CD14-positive monocyte (primary cell): ENCODE results near the gene RHBDL3. TPM values are rescaled to one million over a fixed set of nuclear protein-coding genes. Genes with fewer than 3 reads are reported as not detected.
"Not testable (repeated sequence)": the region's sequence is repeated elsewhere in the genome, so short reads cannot be mapped to it uniquely, and the experiment has no call there.

ENCODE experiments used
- DNase-seq, 3 donors: peaks; one replicate each; pipeline ENCODE4 v3.0.0-alpha.2; 2011 to 2022
- H2AFZ ChIP-seq: 2 replicates; pipeline ENCODE4 v1.6.0; 2012; ENCODE audit warnings: mild to moderate bottlenecking, low read depth, low read length, inconsistent platforms; ENCODE audit not compliant: insufficient read depth, poor library complexity, severe bottlenecking
- H3K27ac ChIP-seq, 2 donors: 1 replicate in 1 of 2; 2 replicates in 1 of 2; pipeline ENCODE4 v1.5.1; 2012 to 2013; ENCODE audit warnings: low read length in 2 of 2, control low read depth in 1 of 2, inconsistent platforms in 1 of 2, low read depth in 1 of 2, mild to moderate bottlenecking in 1 of 2
- H3K27me3 ChIP-seq, 2 donors: one replicate each; pipeline versions ENCODE4 v1.6.0 to v1.6.1; 2011 to 2013; ENCODE audit warnings: low read length in 2 of 2; ENCODE audit not compliant: control insufficient read depth in 2 of 2, insufficient read depth in 2 of 2
- H3K36me3 ChIP-seq, 2 donors: replicated peaks in 1 of 2; 1 replicate in 1 of 2; 2 replicates in 1 of 2; pipeline versions ENCODE4 v1.5.1 to v1.6.1; 2012 to 2013; ENCODE audit warnings: low read length in 2 of 2, control low read depth in 1 of 2, inconsistent platforms in 1 of 2, mild to moderate bottlenecking in 1 of 2; ENCODE audit not compliant: insufficient read depth in 2 of 2, control insufficient read depth in 1 of 2
- H3K4me1 ChIP-seq, 2 donors: 1 replicate in 1 of 2; 2 replicates in 1 of 2; pipeline versions ENCODE4 v1.5.1 to v1.6.1; 2012 to 2013; ENCODE audit warnings: low read length in 2 of 2, control low read depth in 1 of 2, inconsistent platforms in 1 of 2, mild to moderate bottlenecking in 1 of 2, moderate library complexity in 1 of 2; ENCODE audit not compliant: insufficient read depth in 2 of 2, control insufficient read depth in 1 of 2
- H3K4me2 ChIP-seq: replicated peaks from 2 replicates; pipeline ENCODE3; 2012; ENCODE audit warnings: low read length, moderate library complexity, mild to moderate bottlenecking; ENCODE audit not compliant: poor library complexity, severe bottlenecking; ENCODE audit errors: extremely low read depth
- H3K4me3 ChIP-seq, 3 experiments: fragments of 200-600 bp in 1 of 3; sonication (generic) in 1 of 3; replicated peaks in 1 of 3; 1 replicate in 2 of 3; 2 replicates in 1 of 3; pipeline ENCODE4 v1.5.1; 2011 to 2013; ENCODE audit warnings: low read length in 3 of 3, mild to moderate bottlenecking in 3 of 3, control low read depth in 2 of 3, low read depth in 2 of 3, inconsistent platforms in 1 of 3, moderate library complexity in 1 of 3
- H3K79me2 ChIP-seq: 2 replicates; pipeline ENCODE4 v1.6.0; 2012; ENCODE audit warnings: mild to moderate bottlenecking, control low read depth, inconsistent platforms, low read length, moderate library complexity; ENCODE audit not compliant: insufficient read depth
- H3K9ac ChIP-seq: 2 replicates; pipeline ENCODE4 v1.6.0; 2017; ENCODE audit warnings: low read length, mild to moderate bottlenecking; ENCODE audit not compliant: insufficient read depth, poor library complexity, severe bottlenecking
- H3K9me3 ChIP-seq, 2 donors: replicated peaks in 1 of 2; 1 replicate in 1 of 2; 2 replicates in 1 of 2; pipeline versions ENCODE4 v1.5.1 to v1.6.1; 2012 to 2013; ENCODE audit warnings: low read length in 2 of 2, control low read depth in 1 of 2; ENCODE audit not compliant: control insufficient read depth in 1 of 2, insufficient read depth in 1 of 2
- H4K20me1 ChIP-seq: 2 replicates; pipeline ENCODE4 v1.6.0; 2012; ENCODE audit warnings: mild to moderate bottlenecking, low read length, control low read depth, moderate library complexity; ENCODE audit not compliant: insufficient read depth
- H3K27ac Mint-ChIP-seq, 7 donors: one replicate each; pipeline ENCODE4 v1.8.0; 2020; ENCODE audit warnings: mild to moderate bottlenecking in 7 of 7, mixed read lengths in 7 of 7, moderate library complexity in 6 of 7, inconsistent platforms in 2 of 7
- H3K27me3 Mint-ChIP-seq, 3 donors: one replicate each; pipeline ENCODE4 v1.8.0; 2021 to 2022; ENCODE audit warnings: low read depth in 3 of 3, mild to moderate bottlenecking in 3 of 3, mixed read lengths in 3 of 3, moderate library complexity in 3 of 3, inconsistent platforms in 1 of 3
- H3K36me3 Mint-ChIP-seq, 2 donors: one replicate each; pipeline ENCODE4 v1.8.0; 2020; ENCODE audit warnings: mixed read lengths in 2 of 2, inconsistent platforms in 1 of 2, mild to moderate bottlenecking in 1 of 2
- H3K4me1 Mint-ChIP-seq: one replicate; pipeline ENCODE4 v1.8.0; 2020; ENCODE audit warnings: mild to moderate bottlenecking, mixed read lengths
- H3K4me3 Mint-ChIP-seq, 2 donors: one replicate each; pipeline ENCODE4 v1.8.0; 2020; ENCODE audit warnings: mild to moderate bottlenecking in 2 of 2, mixed read lengths in 2 of 2, moderate library complexity in 1 of 2
- H3K9me3 Mint-ChIP-seq, 7 donors: one replicate each; pipeline ENCODE4 v1.8.0; 2020 to 2022; ENCODE audit warnings: mixed read lengths in 7 of 7, mild to moderate bottlenecking in 6 of 7, moderate library complexity in 6 of 7, inconsistent platforms in 2 of 7
- WGBS: methylation state at CpG from one replicate; pipeline ENCODE4 v1.1.5; 2013; ENCODE audit warnings: missing lambda C conversion rate; ENCODE audit not compliant: insufficient coverage; 5-methylcytosine and 5-hydroxymethylcytosine counted together
- intact Hi-C, 2 donors: fragments of 100-400 bp; cut with micrococcal nuclease; formaldehyde crosslinking; loops; one replicate each; pipeline versions ENCODE4 v1.15.0 to v1.15.1; 2023
- polyA plus RNA-seq, 3 donors: library from polyadenylated mRNA; depleted of rRNA in 1 of 3; unstranded in 2 of 3; stranded (reverse) in 1 of 3; fragments of 300-500 nt in 2 of 3; fragments of >200 nt in 1 of 3; fragmentation: Illumina TruSeq in 2 of 3; gene quantifications; 1 replicate in 2 of 3; 2 replicates in 1 of 3; pipeline ENCODE4 v1.2.3, GENCODE V29; 2012 to 2021
- TF ChIP-seq, protein P1 (sequence below): fragments of 200-600 bp; IDR thresholded peaks from one replicate; pipeline ENCODE4 v1.8.0; 2022; ENCODE audit warnings: antibody characterized with exemption, mild to moderate bottlenecking

The RHBDL3 gene
- polyA plus RNA-seq, 3 donors: 0.05 TPM; not detected in 2

DNA sequence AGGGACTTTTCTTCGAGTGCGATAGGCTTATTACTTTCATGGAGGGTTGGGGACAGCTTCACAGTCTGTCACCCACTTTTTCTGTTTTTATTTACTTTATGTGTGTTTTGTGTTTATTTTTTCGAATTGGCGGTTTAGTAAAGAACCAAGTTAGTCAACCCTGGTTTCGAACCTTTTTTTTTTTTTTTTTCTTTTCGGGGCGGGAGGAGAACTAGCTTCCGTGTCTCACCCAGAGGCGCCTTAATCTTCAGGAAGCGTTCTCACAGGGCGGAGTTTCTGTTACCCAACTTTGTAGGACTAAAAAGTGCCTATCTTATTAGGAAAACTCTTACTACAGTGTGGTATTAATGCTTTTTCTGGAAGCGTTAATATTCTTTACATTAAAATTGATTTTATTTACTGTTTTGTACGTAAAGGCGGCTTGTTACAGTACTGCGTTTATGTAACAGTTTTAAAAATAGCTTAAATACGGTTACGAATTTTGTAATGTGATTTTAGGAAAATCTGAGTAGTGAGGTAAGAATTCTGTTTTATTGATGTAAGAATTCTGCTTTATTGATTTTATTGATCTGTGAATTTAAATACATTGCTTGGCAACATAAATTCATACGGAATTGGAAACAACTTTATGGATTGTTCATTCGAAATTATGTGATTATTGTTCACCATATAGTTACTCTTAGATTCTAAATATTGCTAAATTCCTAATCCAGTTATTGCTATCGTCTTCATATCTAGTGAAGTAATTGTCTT, 85.2 kb downstream of the RHBDL3 start:
- H3K9ac ChIP-seq: peak overlapping the region; percentile 99
- H3K4me3 ChIP-seq: peak overlapping the region; percentile 63 to 98 (median 88)
- peak; percentile 63 to 73 (median 68) for DNase-seq
- H3K9me3 ChIP-seq: no peaks in the 10 kb centered on the region
- peak overlapping the region; percentile 93 for H3K4me2 ChIP-seq
- Mint-ChIP-seq H3K36me3 (peaks cover 27 to 40% of the 10 kb centered on the region in 2 donors), H3K27me3 (peaks cover 0 to 5% (median 0%) of the 10 kb centered on the region in 3 donors), H3K4me3 (peak overlapping the region; percentile 99 to 100), H3K27ac (peak overlapping the region; percentile 99 to 100 (median 100)), H3K4me1 (peaks cover 37% of the 10 kb centered on the region), H3K9me3 (peaks cover 0 to 3% (median 0%) of the 10 kb centered on the region in 7 donors)
- peaks cover 75% of the 10 kb centered on the region for H3K79me2 ChIP-seq
- TF ChIP-seq, protein P1, sequence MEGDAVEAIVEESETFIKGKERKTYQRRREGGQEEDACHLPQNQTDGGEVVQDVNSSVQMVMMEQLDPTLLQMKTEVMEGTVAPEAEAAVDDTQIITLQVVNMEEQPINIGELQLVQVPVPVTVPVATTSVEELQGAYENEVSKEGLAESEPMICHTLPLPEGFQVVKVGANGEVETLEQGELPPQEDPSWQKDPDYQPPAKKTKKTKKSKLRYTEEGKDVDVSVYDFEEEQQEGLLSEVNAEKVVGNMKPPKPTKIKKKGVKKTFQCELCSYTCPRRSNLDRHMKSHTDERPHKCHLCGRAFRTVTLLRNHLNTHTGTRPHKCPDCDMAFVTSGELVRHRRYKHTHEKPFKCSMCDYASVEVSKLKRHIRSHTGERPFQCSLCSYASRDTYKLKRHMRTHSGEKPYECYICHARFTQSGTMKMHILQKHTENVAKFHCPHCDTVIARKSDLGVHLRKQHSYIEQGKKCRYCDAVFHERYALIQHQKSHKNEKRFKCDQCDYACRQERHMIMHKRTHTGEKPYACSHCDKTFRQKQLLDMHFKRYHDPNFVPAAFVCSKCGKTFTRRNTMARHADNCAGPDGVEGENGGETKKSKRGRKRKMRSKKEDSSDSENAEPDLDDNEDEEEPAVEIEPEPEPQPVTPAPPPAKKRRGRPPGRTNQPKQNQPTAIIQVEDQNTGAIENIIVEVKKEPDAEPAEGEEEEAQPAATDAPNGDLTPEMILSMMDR: no peak
- peak overlapping the region; percentile 95 for H2AFZ ChIP-seq
- peaks cover 25 to 49% of the 10 kb centered on the region in 2 donors for H3K4me1 ChIP-seq
- intact Hi-C loops: loop anchor here in 1 of 2 donors (5.0 kb wide), 1 partner anchor 91 kb away; the partner anchor contains the start of gene PSMD11
- H4K20me1 ChIP-seq: peaks cover 51% of the 10 kb centered on the region
- peaks cover 23 to 42% of the 10 kb centered on the region in 2 donors for H3K36me3 ChIP-seq
- H3K27me3 ChIP-seq: no peaks in the 10 kb centered on the region
- H3K27ac ChIP-seq: peak overlapping the region; percentile 89 to 98
- no CpG with 5 or more reads among the region's 20 CpGs for WGBS

GRCh38 chr17:32352734-32353133, 87.1 kb downstream of the RHBDL3 start:
- WGBS: 94% methylated on average over 8 of the region's 9 CpGs
- not testable (repeated sequence) for H2AFZ ChIP-seq, H3K27me3 ChIP-seq, H3K9me3 Mint-ChIP-seq, H3K27me3 Mint-ChIP-seq, H3K9ac ChIP-seq, DNase-seq, H3K9me3 ChIP-seq, H3K4me3 Mint-ChIP-seq
- peaks cover 68% of the 10 kb centered on the region for H4K20me1 ChIP-seq
- H3K4me3 ChIP-seq: peak overlapping the region in 1 of 3 experiments; percentile 98
- H3K36me3 ChIP-seq: peaks cover 33 to 59% of the 10 kb centered on the region in 2 donors
- Mint-ChIP-seq H3K4me1 (peaks cover 37% of the 10 kb centered on the region), H3K27ac (peak overlapping the region in 4 of 7 donors; percentile 25 to 70 (median 32)), H3K36me3 (peaks cover 34 to 54% of the 10 kb centered on the region in 2 donors)
- peaks cover 25 to 51% of the 10 kb centered on the region in 2 donors for H3K4me1 ChIP-seq
- H3K4me2 ChIP-seq: peak overlapping the region; percentile 93
- peaks cover 92% of the 10 kb centered on the region for H3K79me2 ChIP-seq
- H3K27ac ChIP-seq: peak overlapping the region in 1 of 2 donors; percentile 38
- intact Hi-C loops: loop anchor here in 1 of 2 donors (5.0 kb wide), 1 partner anchor 90 kb away; the partner anchor contains the start of gene PSMD11
